Measurements from ENCODE around the gene UBAP2L. TPM values are rescaled to one million over a fixed set of nuclear protein-coding genes. Genes with fewer than 3 reads are reported as not detected.

UBAP2L gene
- total RNA-seq, 3 donors from 2014 or later: 92.7 to 119 (median 99.3) TPM

DNA sequence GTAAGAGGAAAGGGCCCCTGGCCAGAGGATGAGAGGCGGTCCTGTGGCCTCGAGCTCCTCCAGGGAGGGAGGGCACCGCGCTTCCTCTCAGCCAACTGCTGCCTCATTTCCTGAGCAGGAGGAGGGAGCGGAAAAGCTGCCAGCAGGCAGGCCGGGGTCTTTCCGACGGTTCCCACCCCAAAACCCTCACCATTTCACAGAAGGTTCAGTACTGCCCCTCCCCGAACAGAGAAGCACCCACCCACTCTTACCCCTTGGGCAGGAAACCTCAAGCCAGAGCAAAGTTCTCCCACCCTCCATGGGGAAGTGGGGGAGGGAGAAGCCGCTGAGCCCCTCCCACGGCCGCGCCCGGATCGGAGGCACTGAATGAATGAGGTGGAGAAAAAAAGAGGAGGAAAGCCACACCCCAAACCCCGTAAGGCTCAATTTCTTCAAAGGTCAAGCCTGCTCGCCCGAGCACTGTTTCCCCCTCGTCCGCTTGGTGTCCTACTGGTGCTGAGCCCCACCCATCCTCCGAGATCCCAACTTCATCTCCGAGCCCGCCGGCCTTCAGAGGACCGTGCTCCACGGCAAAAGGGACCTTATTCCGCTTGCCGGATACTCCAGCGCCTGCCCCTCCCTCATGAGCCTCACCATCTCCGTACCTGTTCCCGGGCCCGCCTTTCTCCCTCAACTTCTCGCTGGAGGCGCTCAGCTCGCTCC is 38.3 kb upstream of the UBAP2L start:
- DNase-seq (peak; percentile 87 to 91 (median 91)), ATAC-seq (peak; percentile 73)
- intact Hi-C loops (cut with DNase I, micrococcal nuclease): no loop called here
- H3K9me3 ChIP-seq: no peaks in the 10 kb centered on the region
- H3K36me3 ChIP-seq (ENCODE audit: low read depth): no peaks in the 10 kb centered on the region
- TF ChIP-seq, protein P1, sequence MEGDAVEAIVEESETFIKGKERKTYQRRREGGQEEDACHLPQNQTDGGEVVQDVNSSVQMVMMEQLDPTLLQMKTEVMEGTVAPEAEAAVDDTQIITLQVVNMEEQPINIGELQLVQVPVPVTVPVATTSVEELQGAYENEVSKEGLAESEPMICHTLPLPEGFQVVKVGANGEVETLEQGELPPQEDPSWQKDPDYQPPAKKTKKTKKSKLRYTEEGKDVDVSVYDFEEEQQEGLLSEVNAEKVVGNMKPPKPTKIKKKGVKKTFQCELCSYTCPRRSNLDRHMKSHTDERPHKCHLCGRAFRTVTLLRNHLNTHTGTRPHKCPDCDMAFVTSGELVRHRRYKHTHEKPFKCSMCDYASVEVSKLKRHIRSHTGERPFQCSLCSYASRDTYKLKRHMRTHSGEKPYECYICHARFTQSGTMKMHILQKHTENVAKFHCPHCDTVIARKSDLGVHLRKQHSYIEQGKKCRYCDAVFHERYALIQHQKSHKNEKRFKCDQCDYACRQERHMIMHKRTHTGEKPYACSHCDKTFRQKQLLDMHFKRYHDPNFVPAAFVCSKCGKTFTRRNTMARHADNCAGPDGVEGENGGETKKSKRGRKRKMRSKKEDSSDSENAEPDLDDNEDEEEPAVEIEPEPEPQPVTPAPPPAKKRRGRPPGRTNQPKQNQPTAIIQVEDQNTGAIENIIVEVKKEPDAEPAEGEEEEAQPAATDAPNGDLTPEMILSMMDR (IDR thresholded peaks at IDR 0.05): no peak
- peak overlapping the region; percentile 84 for H3K4me3 ChIP-seq
- peaks cover 45% of the 10 kb centered on the region for H3K4me1 ChIP-seq (ENCODE audit: low read depth)

DNA sequence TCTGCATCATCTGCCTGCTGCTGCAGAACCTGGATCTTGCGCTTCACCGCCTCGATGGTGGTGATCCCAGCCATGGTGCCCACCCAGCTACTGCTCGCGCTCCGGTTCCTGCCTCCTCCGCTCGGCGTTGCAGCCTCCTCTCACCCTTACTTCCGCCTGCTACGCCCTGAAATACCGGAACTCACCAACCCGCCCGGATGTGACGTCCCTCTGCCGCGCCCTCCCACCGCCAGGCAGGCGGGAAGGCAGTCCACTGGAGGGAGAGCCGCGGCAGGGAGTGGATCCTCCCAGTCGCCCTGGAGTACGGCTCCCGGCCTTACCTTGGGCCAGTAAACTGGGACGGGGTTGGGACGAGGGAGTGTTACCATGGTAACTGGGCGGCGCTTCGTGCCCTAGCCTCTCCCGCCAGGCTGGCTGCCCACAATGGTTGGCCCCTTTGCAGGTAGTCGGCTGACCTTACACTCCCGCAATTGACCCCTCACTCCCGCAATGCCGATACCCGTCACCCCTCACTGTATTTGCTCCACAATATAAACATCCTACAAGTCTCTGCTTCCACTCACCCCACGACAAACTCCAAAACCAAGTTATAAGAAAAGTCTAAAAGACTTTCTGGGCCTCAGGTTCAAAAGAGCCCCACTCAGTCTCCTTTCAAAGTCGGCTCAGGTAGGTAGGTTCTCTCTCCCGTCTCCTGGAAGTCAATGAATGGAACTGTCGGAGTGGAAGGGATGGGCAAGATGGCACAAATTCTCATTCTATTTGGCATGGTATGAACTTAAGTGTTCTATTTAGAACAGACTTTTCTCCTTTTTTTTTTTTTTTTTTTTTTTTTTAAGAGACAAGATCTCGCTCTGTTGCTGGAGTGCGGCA is 37.5 kb upstream of the UBAP2L start:
- peaks cover 37% of the 10 kb centered on the region for H3K4me1 ChIP-seq (ENCODE audit: low read depth)

GRCh38 chr1:154186177-154186576 is 34.6 kb upstream of the UBAP2L start:
- Histone ChIP-seq H3K4me3 (no peak overlapping the region), H3K4me1 (ENCODE audit: low read depth) (peaks cover 9% of the 10 kb centered on the region), H3K9me3 (no peaks in the 10 kb centered on the region), H3K36me3 (ENCODE audit: low read depth) (no peaks in the 10 kb centered on the region)
- ATAC-seq (no peak), DNase-seq (peak in 2 of 3 donors; percentile 72 to 80)
- TF ChIP-seq, protein P1 (IDR thresholded peaks at IDR 0.05): no peak
- intact Hi-C loops (cut with DNase I, micrococcal nuclease): no loop called here

More for the DNA sequence above, 37.5 kb upstream of the UBAP2L start:
- Histone ChIP-seq H3K9me3 (no peaks in the 10 kb centered on the region), H3K36me3 (ENCODE audit: low read depth) (no peaks in the 10 kb centered on the region), H3K4me3 (peak overlapping the region; percentile 84)
- DNase-seq (peak; percentile 98 to 99 (median 99)), ATAC-seq (peak; percentile 90)
- TF ChIP-seq, protein P1 (IDR thresholded peaks at IDR 0.05): no peak
- intact Hi-C loops (cut with DNase I, micrococcal nuclease): no loop called here

DNA sequence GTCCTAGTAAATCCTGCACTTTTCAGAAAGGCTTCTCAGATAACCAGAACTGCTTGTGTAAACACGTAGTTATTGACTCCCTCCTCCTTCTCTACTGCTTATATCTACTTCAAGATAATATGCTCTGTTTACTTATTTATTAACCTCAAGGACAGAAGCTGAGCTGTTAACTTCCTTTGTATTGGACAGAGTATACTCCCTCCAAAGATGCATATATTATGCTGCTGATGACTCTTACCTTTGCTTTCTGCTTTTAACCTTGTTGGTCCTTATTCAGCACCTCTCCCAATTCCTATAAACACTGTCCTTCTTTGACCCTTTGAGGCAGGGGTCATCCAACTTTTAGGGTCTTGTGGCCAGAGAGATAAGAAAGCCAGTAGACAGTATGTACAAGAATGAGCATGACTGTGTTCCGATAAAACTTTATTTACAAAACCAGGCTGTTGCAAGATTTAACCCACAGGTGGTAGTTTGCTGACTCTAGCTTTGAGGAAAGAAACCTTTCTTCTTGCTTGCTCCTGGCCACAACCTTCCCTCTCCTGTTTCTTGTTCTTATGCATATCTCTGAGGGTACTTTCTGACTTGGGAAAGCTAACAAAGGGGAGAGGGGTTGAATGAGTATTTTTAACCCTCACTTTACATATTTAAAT is 33.8 kb upstream of the UBAP2L start:
- DNase-seq (no peak), ATAC-seq (no peak)
- Histone ChIP-seq H3K9me3 (no peaks in the 10 kb centered on the region), H3K4me1 (ENCODE audit: low read depth) (peaks cover under 1% of the 10 kb centered on the region), H3K36me3 (ENCODE audit: low read depth) (no peaks in the 10 kb centered on the region), H3K4me3 (no peak overlapping the region)
- intact Hi-C loops (cut with DNase I, micrococcal nuclease): no loop called here
- TF ChIP-seq, protein P1 (IDR thresholded peaks at IDR 0.05): no peak

DNA sequence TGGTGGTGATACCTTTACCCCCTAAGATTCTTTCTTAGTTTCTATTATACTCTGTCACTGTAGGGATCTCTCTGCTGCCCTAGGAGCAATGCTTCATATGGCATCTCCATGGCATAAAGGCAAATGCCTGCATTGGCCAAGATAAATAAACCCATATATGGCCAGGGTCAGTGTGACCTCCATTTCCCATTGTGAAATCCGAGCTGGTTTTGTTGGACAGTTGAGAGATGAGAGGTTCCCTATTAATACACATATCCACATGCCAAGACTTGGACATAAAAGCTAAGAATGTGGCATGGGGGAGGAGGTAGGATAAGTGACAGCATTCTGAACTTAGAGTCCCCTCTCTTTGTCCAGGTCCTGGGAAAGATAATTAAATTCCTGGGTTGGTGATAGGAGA is 30.2 kb upstream of the UBAP2L start:
- DNase-seq (no peak), ATAC-seq (no peak)
- TF ChIP-seq, protein P1 (IDR thresholded peaks at IDR 0.05): no peak
- Histone ChIP-seq H3K9me3 (no peaks in the 10 kb centered on the region), H3K4me3 (no peak overlapping the region), H3K4me1 (ENCODE audit: low read depth) (no peaks in the 10 kb centered on the region), H3K36me3 (ENCODE audit: low read depth) (no peaks in the 10 kb centered on the region)
- intact Hi-C loops (cut with DNase I, micrococcal nuclease): no loop called here

Measured in mucosa of descending colon (tissue), 3 donors.